Ishikawa (cell line): ENCODE results near the gene MRPL48.

Experiments
- CEBPB ChIP-seq: IDR thresholded peaks from 2 replicates; pipeline ENCODE4 v1.6.1; 2012
- CREB1 ChIP-seq: IDR thresholded peaks from 2 replicates; pipeline ENCODE4 v1.6.1; 2012; ENCODE audit warnings: low read depth
- EGR1 ChIP-seq: IDR thresholded peaks from 2 replicates; pipeline ENCODE4 v1.6.1; 2012
- EP300 ChIP-seq: IDR thresholded peaks from 2 replicates; pipeline ENCODE4 v1.6.1; 2012; ENCODE audit warnings: borderline replicate concordance
- FOXM1 ChIP-seq: IDR thresholded peaks from 2 replicates; pipeline ENCODE4 v1.6.1; 2012; ENCODE audit warnings: low read depth, borderline replicate concordance
- NFIC ChIP-seq: IDR thresholded peaks from 2 replicates; pipeline ENCODE4 v1.6.1; 2012
- RAD21 ChIP-seq: IDR thresholded peaks from 2 replicates; pipeline ENCODE4 v1.6.1; 2012; ENCODE audit warnings: low read depth
- TAF1 ChIP-seq: IDR thresholded peaks from 2 replicates; pipeline ENCODE4 v1.6.1; 2012; ENCODE audit warnings: low read depth, mild to moderate bottlenecking
- TCF12 ChIP-seq: IDR thresholded peaks from 2 replicates; pipeline ENCODE4 v1.6.1; 2012; ENCODE audit warnings: low read depth
- TEAD4 ChIP-seq: IDR thresholded peaks from 2 replicates; pipeline ENCODE4 v1.6.1; 2012
- YY1 ChIP-seq: IDR thresholded peaks from 2 replicates; pipeline ENCODE4 v1.6.1; 2012; ENCODE audit warnings: low read depth
- ZBTB7A ChIP-seq: IDR thresholded peaks from 2 replicates; pipeline ENCODE4 v1.6.1; 2012; ENCODE audit warnings: low read depth
- TF ChIP-seq, protein P1 (sequence below): IDR thresholded peaks from 2 replicates; pipeline ENCODE4 v1.6.1; 2012
- TF ChIP-seq, protein P2 (sequence below): IDR thresholded peaks from 2 replicates; pipeline ENCODE4 v1.6.1; 2012
- TF ChIP-seq, protein P3 (sequence below): IDR thresholded peaks from 2 replicates; pipeline ENCODE4 v1.6.1; 2012; ENCODE audit warnings: low read depth, mild to moderate bottlenecking

Gene MRPL48

DNA sequence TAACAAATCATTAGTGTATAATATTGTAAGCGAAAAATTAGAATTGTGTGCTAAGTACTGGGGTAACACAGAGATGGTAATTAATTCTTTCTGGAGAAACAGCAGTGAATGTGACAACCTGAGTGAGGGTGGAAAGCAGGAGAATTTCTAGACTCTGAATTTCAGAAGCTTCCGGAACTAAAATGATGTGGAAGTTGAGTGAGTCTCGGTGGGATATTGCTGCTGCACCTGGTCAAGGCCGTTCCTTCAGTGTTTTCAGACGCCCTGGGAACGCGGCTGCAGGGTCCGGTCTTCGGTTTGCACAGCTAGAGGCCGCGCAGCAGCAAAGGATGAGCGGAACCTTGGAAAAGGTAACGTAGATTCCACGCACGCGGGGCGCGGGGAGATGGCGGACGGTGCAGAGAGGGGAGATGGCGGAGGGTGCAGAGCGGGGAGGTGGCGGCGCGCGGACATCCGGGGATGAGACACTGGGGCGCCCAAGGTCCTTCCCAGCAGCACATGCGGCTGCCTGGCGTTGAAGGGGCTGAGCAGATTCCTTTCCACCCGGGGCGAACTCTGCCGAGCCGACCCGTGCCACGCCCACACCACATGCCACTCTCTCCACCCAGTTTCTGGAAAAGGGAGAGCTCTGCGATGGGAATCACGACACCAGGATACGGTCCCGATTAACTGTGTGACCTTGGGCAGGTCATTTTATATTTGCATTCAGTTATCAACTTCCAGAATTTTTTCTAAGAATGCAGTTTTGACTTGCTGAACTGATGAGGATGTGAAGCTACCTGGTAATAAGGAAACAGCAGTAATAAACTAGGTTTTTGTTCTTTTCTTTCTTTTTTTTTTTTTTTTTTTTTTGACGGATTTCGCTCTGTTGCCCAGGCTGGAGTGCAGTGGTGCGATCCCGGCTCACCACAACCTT is at the start of gene MRPL48:
Gene MRPL48, plus strand, starts transcription at position 232 of the 916 bp plus-strand sequence. Its CDS starts 98 bp downstream, at position 330.
- TF ChIP-seq, protein P1, sequence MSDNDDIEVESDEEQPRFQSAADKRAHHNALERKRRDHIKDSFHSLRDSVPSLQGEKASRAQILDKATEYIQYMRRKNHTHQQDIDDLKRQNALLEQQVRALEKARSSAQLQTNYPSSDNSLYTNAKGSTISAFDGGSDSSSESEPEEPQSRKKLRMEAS, result peak; percentile 95
- peak; percentile 34; the same call in 1 of the 2 replicates for TF ChIP-seq EP300
- TF ChIP-seq, protein P2, sequence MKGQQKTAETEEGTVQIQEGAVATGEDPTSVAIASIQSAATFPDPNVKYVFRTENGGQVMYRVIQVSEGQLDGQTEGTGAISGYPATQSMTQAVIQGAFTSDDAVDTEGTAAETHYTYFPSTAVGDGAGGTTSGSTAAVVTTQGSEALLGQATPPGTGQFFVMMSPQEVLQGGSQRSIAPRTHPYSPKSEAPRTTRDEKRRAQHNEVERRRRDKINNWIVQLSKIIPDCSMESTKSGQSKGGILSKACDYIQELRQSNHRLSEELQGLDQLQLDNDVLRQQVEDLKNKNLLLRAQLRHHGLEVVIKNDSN, result peak; percentile 49
- no peak; the same call in 1 of the 2 replicates for TF ChIP-seq RAD21
- TF ChIP-seq, protein P3, sequence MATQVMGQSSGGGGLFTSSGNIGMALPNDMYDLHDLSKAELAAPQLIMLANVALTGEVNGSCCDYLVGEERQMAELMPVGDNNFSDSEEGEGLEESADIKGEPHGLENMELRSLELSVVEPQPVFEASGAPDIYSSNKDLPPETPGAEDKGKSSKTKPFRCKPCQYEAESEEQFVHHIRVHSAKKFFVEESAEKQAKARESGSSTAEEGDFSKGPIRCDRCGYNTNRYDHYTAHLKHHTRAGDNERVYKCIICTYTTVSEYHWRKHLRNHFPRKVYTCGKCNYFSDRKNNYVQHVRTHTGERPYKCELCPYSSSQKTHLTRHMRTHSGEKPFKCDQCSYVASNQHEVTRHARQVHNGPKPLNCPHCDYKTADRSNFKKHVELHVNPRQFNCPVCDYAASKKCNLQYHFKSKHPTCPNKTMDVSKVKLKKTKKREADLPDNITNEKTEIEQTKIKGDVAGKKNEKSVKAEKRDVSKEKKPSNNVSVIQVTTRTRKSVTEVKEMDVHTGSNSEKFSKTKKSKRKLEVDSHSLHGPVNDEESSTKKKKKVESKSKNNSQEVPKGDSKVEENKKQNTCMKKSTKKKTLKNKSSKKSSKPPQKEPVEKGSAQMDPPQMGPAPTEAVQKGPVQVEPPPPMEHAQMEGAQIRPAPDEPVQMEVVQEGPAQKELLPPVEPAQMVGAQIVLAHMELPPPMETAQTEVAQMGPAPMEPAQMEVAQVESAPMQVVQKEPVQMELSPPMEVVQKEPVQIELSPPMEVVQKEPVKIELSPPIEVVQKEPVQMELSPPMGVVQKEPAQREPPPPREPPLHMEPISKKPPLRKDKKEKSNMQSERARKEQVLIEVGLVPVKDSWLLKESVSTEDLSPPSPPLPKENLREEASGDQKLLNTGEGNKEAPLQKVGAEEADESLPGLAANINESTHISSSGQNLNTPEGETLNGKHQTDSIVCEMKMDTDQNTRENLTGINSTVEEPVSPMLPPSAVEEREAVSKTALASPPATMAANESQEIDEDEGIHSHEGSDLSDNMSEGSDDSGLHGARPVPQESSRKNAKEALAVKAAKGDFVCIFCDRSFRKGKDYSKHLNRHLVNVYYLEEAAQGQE, result peak; percentile 39
- no peak for TF ChIP-seq CREB1
- peak; percentile 95 for TF ChIP-seq TAF1
- TF ChIP-seq TCF12, result peak; percentile 76
- TF ChIP-seq FOXM1, result 0 out of 2 replicates have a peak, but pooled peaks have one; percentile 54
- peak; percentile 94 for TF ChIP-seq YY1

DNA sequence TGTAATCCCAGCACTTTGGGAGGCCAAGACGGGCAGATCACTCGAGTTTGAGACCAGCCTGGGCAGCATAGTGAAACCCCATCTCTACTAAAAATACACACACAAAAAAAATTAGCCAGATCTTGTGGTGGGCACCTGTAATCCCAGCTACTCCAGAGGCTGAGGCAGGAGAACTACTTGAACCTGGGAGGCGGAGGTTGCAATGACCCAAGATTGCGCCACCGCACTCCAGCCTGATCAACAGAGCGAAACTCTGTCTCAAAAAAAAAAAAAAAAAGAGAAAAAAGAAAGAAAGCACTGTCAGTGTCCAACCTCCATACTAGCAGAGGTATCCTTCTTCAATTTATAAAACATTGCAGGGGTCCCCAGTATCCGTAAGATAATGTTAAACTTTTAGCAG is 44.6 kb upstream of the MRPL48 start:
- TF ChIP-seq, protein P2, result no peak
- no peak for TF ChIP-seq CEBPB

DNA sequence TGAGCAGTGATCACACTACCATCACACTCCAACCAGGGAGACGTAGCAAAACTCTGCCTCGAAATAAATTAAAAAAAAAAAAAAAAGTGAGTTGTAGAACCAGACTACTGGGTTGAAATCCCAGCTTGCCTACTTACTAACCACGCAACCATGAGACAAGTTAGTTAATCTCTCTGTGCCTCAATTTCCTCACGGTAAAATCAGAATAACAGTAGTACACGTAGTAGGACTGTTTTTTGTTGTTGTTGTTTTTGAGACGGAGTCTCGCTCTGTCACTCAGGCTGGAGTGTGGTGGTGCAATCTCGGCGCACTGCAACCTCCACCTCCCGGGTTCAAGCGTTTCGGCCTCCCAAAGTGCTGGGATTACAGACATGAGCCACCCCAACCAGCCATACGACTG is 41.0 kb upstream of the MRPL48 start:
- no peak for TF ChIP-seq FOXM1
- TF ChIP-seq, protein P3, result no peak
- no peak for TF ChIP-seq TCF12
- no peak for TF ChIP-seq TAF1
- TF ChIP-seq, protein P1, result no peak
- TF ChIP-seq EP300, result no peak

DNA sequence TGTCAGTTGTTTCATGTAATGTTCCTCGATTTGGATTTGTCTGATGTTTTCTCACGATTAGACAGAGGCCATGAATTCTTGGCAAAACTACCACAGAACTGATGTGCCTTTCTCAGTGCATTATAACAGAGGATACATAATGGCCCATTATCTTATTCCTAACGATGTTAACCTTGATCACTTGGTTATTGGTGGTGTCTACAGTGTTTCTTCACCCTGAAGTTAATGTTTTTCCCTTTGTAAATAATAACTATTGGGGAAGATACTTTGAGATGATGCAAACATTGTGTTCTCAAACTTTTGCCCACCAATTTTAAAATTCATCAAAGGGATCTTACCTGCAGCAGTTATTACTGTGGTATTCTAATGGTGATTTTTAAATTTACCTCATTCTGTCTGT is 39.9 kb upstream of the MRPL48 start:
- no peak for TF ChIP-seq TAF1
- no peak for TF ChIP-seq NFIC
- no peak for TF ChIP-seq CREB1
- TF ChIP-seq, protein P1, result no peak
- TF ChIP-seq RAD21, result no peak
- no peak for TF ChIP-seq TCF12
- TF ChIP-seq TEAD4, result no peak
- no peak for TF ChIP-seq EGR1
- TF ChIP-seq, protein P3, result no peak
- TF ChIP-seq, protein P2, result no peak
- TF ChIP-seq YY1, result no peak
- TF ChIP-seq ZBTB7A, result no peak
- no peak for TF ChIP-seq FOXM1
- no peak for TF ChIP-seq CEBPB
